A375 (cell line): ENCODE data around the gene CSHL1. TPM values are rescaled to one million over a fixed set of nuclear protein-coding genes. Genes with fewer than 3 reads are reported as not detected.

ENCODE experiments used
- small RNA-seq: library from RNA; depleted of rRNA; stranded (forward); fragments of <200 nt; gene quantifications from one replicate; pipeline ENCODE3, GENCODE V24; 2014
- total RNA-seq: library from RNA; depleted of rRNA; stranded (reverse); fragments of >200 nt; shearing (Covaris generic); gene quantifications from 2 replicates; pipeline ENCODE4 v1.2.3, GENCODE V29; 2014; rRNA removed

CSHL1 gene
- total RNA-seq: not detected in 2 replicates

DNA sequence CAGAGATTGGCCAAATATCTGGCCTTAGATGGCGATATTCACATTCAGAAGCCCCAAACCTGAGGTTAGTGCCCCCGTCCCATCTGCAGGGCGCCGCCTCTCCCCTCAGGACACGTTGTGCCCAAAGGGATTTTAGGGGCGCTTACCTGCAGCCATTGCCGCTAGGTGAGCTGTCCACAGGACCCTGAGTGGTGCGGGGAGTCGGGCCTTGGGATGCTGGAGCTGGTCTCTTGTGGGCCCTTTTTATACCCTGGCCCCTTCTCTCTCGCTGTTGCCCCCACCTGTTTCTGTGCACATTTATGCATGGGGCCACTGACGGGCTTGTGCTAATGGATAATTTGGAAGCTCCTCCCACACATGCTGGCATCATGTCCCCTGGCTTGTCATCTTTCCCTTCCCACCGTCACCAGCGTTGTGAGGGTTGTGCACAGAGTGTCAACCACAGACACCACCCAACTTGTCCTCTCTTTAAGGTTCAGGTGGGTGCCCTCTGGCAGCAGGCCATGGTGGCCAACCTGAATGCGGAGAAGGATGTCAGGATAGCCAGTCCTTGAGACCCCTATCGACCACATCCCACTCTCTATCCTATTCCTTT, at the start of gene CSHL1:
Gene CSHL1, minus strand, starts transcription at position 218 of the 595 bp plus-strand sequence. Its CDS starts 62 bp downstream, at position 156.

GRCh38 chr17:63931981-63932561, 21.0 kb upstream of the CSHL1 start, which contains the start of gene CD79B:
TSS of gene CD79B (minus strand) at chr17:63932331. CDS start at chr17:63932261, 70 bp downstream.

DNA sequence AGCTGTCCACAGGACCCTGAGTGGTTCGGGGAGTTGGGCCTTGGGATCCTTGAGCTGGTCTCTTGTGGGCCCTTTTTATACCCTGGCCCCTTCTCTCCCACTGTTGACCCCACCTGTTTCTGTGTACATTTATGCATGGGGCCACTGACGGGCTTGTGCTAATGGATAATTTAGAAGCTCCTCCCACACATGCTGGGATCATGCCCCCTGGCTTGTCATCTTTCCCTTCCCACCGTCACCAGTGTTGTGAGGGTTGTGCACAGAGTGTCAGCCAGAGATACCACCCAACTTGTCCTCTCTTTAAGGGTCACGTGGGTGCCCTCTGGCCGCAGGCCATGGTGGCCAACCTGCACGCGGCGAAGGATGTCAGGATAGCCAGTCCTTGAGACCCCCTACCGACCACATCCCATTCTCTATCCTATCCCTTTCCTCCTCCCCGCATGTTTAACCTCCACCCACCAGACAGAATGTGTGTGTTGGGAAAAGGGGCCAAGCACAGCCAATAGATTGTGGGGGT, 7.8 kb upstream of the CSHL1 start, which contains the start of gene GH1:
Gene GH1, minus strand, starts transcription at position 51 of the 517 bp plus-strand sequence. CDS start 63 bp downstream, outside the sequence.

GRCh38 chr17:63896524-63897354, 14.3 kb downstream of the CSHL1 start, which contains the start of gene CSH1:
TSS of gene CSH1 (minus strand) at chr17:63896574. CDS start at chr17:63896511, 63 bp downstream.

GRCh38 chr17:63881935-63882601, 29.0 kb downstream of the CSHL1 start, which contains the start of gene GH2:
TSS of gene GH2 (minus strand) at chr17:63881944. CDS start at chr17:63881801, 143 bp downstream.

GRCh38 chr17:63873577-63873976, 37.5 kb downstream of the CSHL1 start, which contains the start of gene CSH2:
TSS of gene CSH2 (minus strand) at chr17:63873677. CDS start at chr17:63873614, 63 bp downstream.

Small RNAs within 50 kb of the gene (small RNA-seq; reads per million reads assigned to genes)
- gene AC040958.1 (not detected), gene AC127029.1 (not detected), gene GH1 (not detected)

Other genes with a start within 250 kb of the CSHL1 start
- gene LIMD2, start 211.1 kb downstream of the CSHL1 start, total RNA-seq: 20.9 and 23.7 TPM in 2 replicates
- gene STRADA, start 169.5 kb downstream of the CSHL1 start, total RNA-seq: 18.3 and 22.6 TPM in 2 replicates
- 73.7 and 79.6 TPM in 2 replicates for gene CCDC47, start 137.7 kb downstream of the CSHL1 start, total RNA-seq
- 61.0 and 70.2 TPM in 2 replicates for gene DDX42, start 137.1 kb downstream of the CSHL1 start, total RNA-seq
- 100 and 120 TPM in 2 replicates for gene PSMC5, start 83.8 kb downstream of the CSHL1 start, total RNA-seq
- gene FTSJ3, start 83.6 kb downstream of the CSHL1 start, total RNA-seq: 143 and 158 TPM in 2 replicates
- 109 and 111 TPM in 2 replicates for gene SMARCD2, start 68.6 kb downstream of the CSHL1 start, total RNA-seq
- not detected in 2 replicates for gene CSH2, start 37.6 kb downstream of the CSHL1 start, total RNA-seq
- not detected in 2 replicates for gene GH2, start 29.3 kb downstream of the CSHL1 start, total RNA-seq
- gene CSH1, start 14.7 kb downstream of the CSHL1 start, total RNA-seq: not detected in 2 replicates
- gene GH1, start 7.6 kb upstream of the CSHL1 start, total RNA-seq: not detected in 2 replicates
- gene CD79B, start 21.1 kb upstream of the CSHL1 start, total RNA-seq: not detected in 2 replicates
- not detected in 2 replicates for gene SCN4A, start 61.7 kb upstream of the CSHL1 start, total RNA-seq
- gene PRR29, start 87.1 kb upstream of the CSHL1 start, total RNA-seq: 0.03 and 0.08 TPM in 2 replicates
- gene ICAM2, start 109.4 kb upstream of the CSHL1 start, total RNA-seq: not detected in 2 replicates
- 9.2 and 9.8 TPM in 2 replicates for gene ERN1, start 218.9 kb upstream of the CSHL1 start, total RNA-seq